Umbilical cord (tissue), 2 donors: ENCODE measurements around the gene DPEP2. TPM values are rescaled to one million over a fixed set of nuclear protein-coding genes. Genes with fewer than 3 reads are reported as not detected.
A peak's percentile ranks its signal among the peaks of the same experiment; 100 is the strongest.
"Not testable (repeated sequence)": the region's sequence is repeated elsewhere in the genome, so short reads cannot be mapped to it uniquely, and the experiment has no call there.

Experiments used
- DNase-seq: peaks from one replicate; pipeline ENCODE4 v3.0.0-alpha.2; 2015; ENCODE audit warnings: low spot score
- total RNA-seq: library from RNA; depleted of rRNA; stranded (reverse); fragments of >200 nt; gene quantifications from one replicate; pipeline ENCODE4 v1.2.3, GENCODE V29; 2014; ENCODE audit warnings: low replicate concordance; ENCODE audit not compliant: insufficient read depth

Gene DPEP2
- total RNA-seq, 1 donor from 2014 or later: 5.1 TPM

GRCh38 chr16:68005211-68005610, 5.9 kb upstream of the DPEP2 start:
- DNase-seq: no peak

GRCh38 chr16:68003031-68003430, 3.7 kb upstream of the DPEP2 start:
- no peak for DNase-seq

- peak; percentile 14 for DNase-seq
These were observed 1.2 kb upstream of the DPEP2 start for GRCh38 chr16:68000450-68000849.

GRCh38 chr16:67999985-68000384, 701 bp upstream of the DPEP2 start:
- no peak for DNase-seq

- DNase-seq: not testable (repeated sequence)
These were observed 979 bp downstream of the DPEP2 start for GRCh38 chr16:67998231-67998778.

GRCh38 chr16:67996666-67997065, 2.6 kb downstream of the DPEP2 start:
- no peak for DNase-seq

GRCh38 chr16:67995423-67995822, 3.9 kb downstream of the DPEP2 start:
- no peak for DNase-seq

- DNase-seq: not testable (repeated sequence)
These were observed 5.3 kb downstream of the DPEP2 start for GRCh38 chr16:67994040-67994408.

GRCh38 chr16:67993207-67994039, 5.9 kb downstream of the DPEP2 start:
- peak; percentile 71 for DNase-seq

GRCh38 chr16:67992661-67993206, 6.5 kb downstream of the DPEP2 start:
- no peak for DNase-seq

- DNase-seq: no peak
These were observed 9.3 kb downstream of the DPEP2 start for GRCh38 chr16:67990018-67990386.

GRCh38 chr16:67989322-67990017, 9.8 kb downstream of the DPEP2 start:
- no peak for DNase-seq

GRCh38 chr16:67988675-67989074, 10.6 kb downstream of the DPEP2 start:
- no peak for DNase-seq

- DNase-seq: no peak
These were observed 11.7 kb downstream of the DPEP2 start for GRCh38 chr16:67987460-67988160.

- no peak for DNase-seq
These were observed 12.3 kb downstream of the DPEP2 start for GRCh38 chr16:67986949-67987348.

- no peak for DNase-seq
These were observed 17.1 kb downstream of the DPEP2 start for GRCh38 chr16:67982011-67982696.

GRCh38 chr16:67979955-67980678, 19.2 kb downstream of the DPEP2 start, which contains the start of gene DPEP3:
DPEP3 (minus strand) TSS chr16:67980499; CDS start chr16:67980380, 119 bp downstream.
- DNase-seq: no peak

GRCh38 chr16:67977469-67978227, 21.6 kb downstream of the DPEP2 start:
- no peak for DNase-seq

GRCh38 chr16:67977005-67977404, 22.3 kb downstream of the DPEP2 start:
- DNase-seq: no peak

GRCh38 chr16:67976205-67976604, 23.1 kb downstream of the DPEP2 start:
- no peak for DNase-seq
